Measurements from ENCODE around the gene SYMPK.

SYMPK gene

GRCh38 chr19:45905011-45905410 lies 42.1 kb upstream of the SYMPK start:
- Histone ChIP-seq H2BK120ac (ENCODE audit: insufficient read depth, low read length, poor library complexity) (no peak overlapping the region), H3K9me3 (ENCODE audit: insufficient read depth, low read depth, low read length) (no peaks in the 10 kb centered on the region), H3K27me3 (ENCODE audit: insufficient read depth, low read length) (no peaks in the 10 kb centered on the region), H4K12ac (ENCODE audit: low read depth, low read length) (no peak overlapping the region), H2BK5ac (ENCODE audit: low read depth, low read length, poor library complexity) (no peak overlapping the region), H3K79me2 (ENCODE audit: control insufficient read depth, insufficient read depth, low read length, poor library complexity) (peaks cover 5% of the 10 kb centered on the region), H3K4me3 (ENCODE audit: low read depth, low read length) (no peak overlapping the region), H3K36me3 (ENCODE audit: control insufficient read depth in 1 of 2, insufficient read depth in 2 of 2, low read length in 2 of 2) (peaks cover 0 to 2% of the 10 kb centered on the region in 2 experiments), H4K8ac (ENCODE audit: low read depth, low read length) (no peak overlapping the region), H4K91ac (ENCODE audit: low read depth, low read length) (no peak overlapping the region), H3K14ac (ENCODE audit: low read length) (no peak overlapping the region), H3K9ac (ENCODE audit: low read length) (no peak overlapping the region), H3K18ac (ENCODE audit: low read length) (no peak overlapping the region), H3K4ac (ENCODE audit: low read depth, low read length) (no peak overlapping the region), H2BK12ac (ENCODE audit: low read length) (no peak overlapping the region), H2AK5ac (ENCODE audit: low read length) (no peak overlapping the region), H3K4me2 (ENCODE audit: low read length) (no peak overlapping the region), H3K79me1 (ENCODE audit: low read length) (peaks cover 7% of the 10 kb centered on the region), H3K4me1 (ENCODE audit: control insufficient read depth in 1 of 2, insufficient read depth in 2 of 2, low read length in 2 of 2) (peaks cover 5 to 6% of the 10 kb centered on the region in 2 experiments), H3K27ac (ENCODE audit: low read depth, low read length) (no peak overlapping the region), H3K23ac (ENCODE audit: low read length) (no peak overlapping the region), H2AFZ (ENCODE audit: insufficient read depth, low read length, poor library complexity) (no peak overlapping the region)
- WGBS (ENCODE audit: extremely low coverage, insufficient coverage, insufficient read length): no CpG with 5 or more reads among the region's 10 CpGs
- DNase-seq: peak; percentile 90 to 95

DNA sequence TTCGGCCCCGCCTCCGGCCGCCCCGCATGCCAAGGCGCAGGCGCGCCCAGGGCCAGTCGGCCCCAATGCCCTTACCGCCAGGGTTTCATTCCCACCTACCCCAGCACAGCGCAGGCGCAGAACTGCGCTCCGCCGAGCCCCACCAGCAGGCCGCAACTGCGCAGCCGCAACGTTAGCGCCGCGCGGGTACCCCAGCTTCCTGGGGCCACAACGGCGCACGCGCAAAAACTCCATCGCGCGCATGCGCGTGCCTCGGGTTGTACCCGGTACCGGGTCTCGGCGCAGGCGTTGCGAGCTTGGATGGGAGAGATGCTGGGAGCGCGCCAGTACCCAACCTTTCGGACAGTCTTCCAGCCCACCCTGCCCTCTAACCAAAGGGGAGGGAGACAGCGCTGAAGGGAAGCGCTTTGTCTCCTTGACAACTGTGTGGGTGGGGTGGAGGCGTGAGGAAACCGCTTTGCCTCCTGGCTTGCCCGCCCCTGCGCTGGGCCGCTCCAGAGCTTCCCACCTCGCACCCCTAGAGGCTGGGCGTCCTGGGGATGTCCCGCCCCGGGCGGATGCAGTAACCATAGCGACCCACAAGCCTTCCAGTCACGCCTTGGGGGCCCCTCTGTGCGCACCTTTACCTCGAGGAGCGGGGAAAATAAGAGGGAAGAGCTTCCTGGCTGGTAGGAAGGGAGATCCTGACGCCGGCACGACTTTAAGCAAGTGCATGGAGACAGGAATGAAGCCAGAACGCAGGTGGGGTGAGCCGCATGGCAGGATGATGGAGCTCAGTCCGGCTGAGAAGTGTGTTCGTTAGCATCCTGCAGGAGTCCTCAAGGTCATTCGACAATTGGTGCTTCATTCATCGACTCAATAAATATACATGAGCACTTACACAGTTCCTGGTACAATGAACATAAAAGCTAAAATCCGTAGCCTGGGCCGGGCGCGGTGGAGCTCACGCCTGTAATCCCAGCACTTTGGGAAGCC lies 40.0 kb upstream of the SYMPK start:
- WGBS (ENCODE audit: extremely low coverage, insufficient coverage, insufficient read length): no CpG with 5 or more reads among the region's 73 CpGs

DNA sequence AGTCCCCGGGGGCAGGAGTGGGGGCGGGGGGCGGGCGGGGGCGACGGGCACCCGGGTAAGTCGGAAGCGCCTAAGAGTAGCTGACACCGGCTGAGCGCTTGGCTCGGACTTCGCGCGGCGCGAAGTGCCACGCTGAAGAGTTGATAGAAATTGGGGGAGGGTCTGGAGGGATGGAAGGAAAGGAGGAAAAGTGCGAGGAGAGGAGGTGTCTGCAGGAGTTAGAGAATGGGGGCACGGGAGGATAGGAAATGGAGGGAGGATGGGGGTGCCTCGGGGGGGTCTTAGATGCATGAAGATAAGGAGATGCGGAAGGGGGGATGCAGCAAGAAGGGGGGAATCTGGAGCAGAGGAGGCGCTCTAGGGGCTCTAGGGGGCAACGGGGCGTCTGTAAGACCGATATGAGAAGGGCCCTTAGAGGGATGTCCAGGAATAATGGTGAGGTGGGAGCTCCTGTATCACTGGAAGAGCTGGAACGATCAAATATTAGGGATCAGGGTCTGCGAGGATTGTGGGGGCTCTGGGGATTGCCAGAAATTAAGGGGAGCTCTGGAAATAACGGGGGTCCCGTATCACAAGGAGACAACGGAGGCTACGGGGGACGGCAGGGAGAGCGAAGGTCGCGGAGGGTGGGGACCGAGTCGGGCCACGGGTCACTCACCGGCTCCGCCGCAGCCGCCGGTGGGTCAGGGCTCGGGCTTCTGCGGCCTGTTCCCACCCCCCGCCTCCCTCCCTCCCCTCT lies 39.1 kb upstream of the SYMPK start, which contains the start of gene MYPOP:
Gene MYPOP, minus strand, starts transcription at position 702 of the 739 bp plus-strand sequence. CDS start 840 bp downstream, outside the sequence.
- no peak for DNase-seq
- H3K27me3 ChIP-seq (ENCODE audit: insufficient read depth, low read length): no peaks in the 10 kb centered on the region
- peaks cover 12 to 17% of the 10 kb centered on the region in 2 experiments for H3K36me3 ChIP-seq (ENCODE audit: control insufficient read depth in 1 of 2, insufficient read depth in 2 of 2, low read length in 2 of 2)
- H3K4me3 ChIP-seq (ENCODE audit: low read depth, low read length): peak within 1 kb of the TSS; percentile 82
- peaks cover 5 to 6% of the 10 kb centered on the region in 2 experiments for H3K4me1 ChIP-seq (ENCODE audit: control insufficient read depth in 1 of 2, insufficient read depth in 2 of 2, low read length in 2 of 2)
- WGBS (ENCODE audit: extremely low coverage, insufficient coverage, insufficient read length): no CpG with 5 or more reads among the region's 47 CpGs
- peaks cover 5% of the 10 kb centered on the region for H3K79me2 ChIP-seq (ENCODE audit: control insufficient read depth, insufficient read depth, low read length, poor library complexity)
- peak within 1 kb of the TSS; percentile 69 for H3K18ac ChIP-seq (ENCODE audit: low read length)
- H3K23ac ChIP-seq (ENCODE audit: low read length): no peak within 1 kb of the TSS
- H2AK5ac ChIP-seq (ENCODE audit: low read length): peak within 1 kb of the TSS; percentile 50
- H2BK5ac ChIP-seq (ENCODE audit: low read depth, low read length, poor library complexity): peak within 1 kb of the TSS; percentile 66
- peak within 1 kb of the TSS; percentile 84 for H4K91ac ChIP-seq (ENCODE audit: low read depth, low read length)
- peak within 1 kb of the TSS; percentile 65 for H2BK120ac ChIP-seq (ENCODE audit: insufficient read depth, low read length, poor library complexity)
- H3K9me3 ChIP-seq (ENCODE audit: insufficient read depth, low read depth, low read length): no peaks in the 10 kb centered on the region
- peak within 1 kb of the TSS; percentile 89 for H4K8ac ChIP-seq (ENCODE audit: low read depth, low read length)
- H3K4ac ChIP-seq (ENCODE audit: low read depth, low read length): peak within 1 kb of the TSS; percentile 70
- peak within 1 kb of the TSS; percentile 86 for H3K9ac ChIP-seq (ENCODE audit: low read length)
- H3K27ac ChIP-seq (ENCODE audit: low read depth, low read length): peak within 1 kb of the TSS; percentile 37
- H4K12ac ChIP-seq (ENCODE audit: low read depth, low read length): peak within 1 kb of the TSS; percentile 49
- no peak within 1 kb of the TSS for H2BK12ac ChIP-seq (ENCODE audit: low read length)
- peak within 1 kb of the TSS; percentile 84 for H3K14ac ChIP-seq (ENCODE audit: low read length)
- H3K79me1 ChIP-seq (ENCODE audit: low read length): peaks cover 7% of the 10 kb centered on the region
- H2AFZ ChIP-seq (ENCODE audit: insufficient read depth, low read length, poor library complexity): peak within 1 kb of the TSS; percentile 60
- peak within 1 kb of the TSS; percentile 99 for H3K4me2 ChIP-seq (ENCODE audit: low read length)

More for the DNA sequence above, 40.0 kb upstream of the SYMPK start:
- H4K12ac ChIP-seq (ENCODE audit: low read depth, low read length): peak overlapping the region; percentile 36
- H3K4me2 ChIP-seq (ENCODE audit: low read length): peak overlapping the region; percentile 87
- H3K36me3 ChIP-seq (ENCODE audit: control insufficient read depth in 1 of 2, insufficient read depth in 2 of 2, low read length in 2 of 2): peaks cover 6 to 11% of the 10 kb centered on the region in 2 experiments
- H3K23ac ChIP-seq (ENCODE audit: low read length): no peak overlapping the region
- H3K27me3 ChIP-seq (ENCODE audit: insufficient read depth, low read length): no peaks in the 10 kb centered on the region
- H3K4me3 ChIP-seq (ENCODE audit: low read depth, low read length): peak overlapping the region; percentile 72
- no peak overlapping the region for H2BK12ac ChIP-seq (ENCODE audit: low read length)
- H2AFZ ChIP-seq (ENCODE audit: insufficient read depth, low read length, poor library complexity): peak overlapping the region; percentile 60
- peak overlapping the region; percentile 60 for H4K8ac ChIP-seq (ENCODE audit: low read depth, low read length)
- peaks cover 7% of the 10 kb centered on the region for H3K79me1 ChIP-seq (ENCODE audit: low read length)
- H3K4me1 ChIP-seq (ENCODE audit: control insufficient read depth in 1 of 2, insufficient read depth in 2 of 2, low read length in 2 of 2): peaks cover 5 to 6% of the 10 kb centered on the region in 2 experiments
- no peak overlapping the region for H2BK5ac ChIP-seq (ENCODE audit: low read depth, low read length, poor library complexity)
- no peak overlapping the region for H2BK120ac ChIP-seq (ENCODE audit: insufficient read depth, low read length, poor library complexity)
- H3K79me2 ChIP-seq (ENCODE audit: control insufficient read depth, insufficient read depth, low read length, poor library complexity): peaks cover 5% of the 10 kb centered on the region
- H3K4ac ChIP-seq (ENCODE audit: low read depth, low read length): no peak overlapping the region
- no peaks in the 10 kb centered on the region for H3K9me3 ChIP-seq (ENCODE audit: insufficient read depth, low read depth, low read length)
- peak overlapping the region; percentile 1 for H4K91ac ChIP-seq (ENCODE audit: low read depth, low read length)
- H2AK5ac ChIP-seq (ENCODE audit: low read length): no peak overlapping the region
- H3K27ac ChIP-seq (ENCODE audit: low read depth, low read length): peak overlapping the region; percentile 37
- peak overlapping the region; percentile 20 for H3K9ac ChIP-seq (ENCODE audit: low read length)
- peak; percentile 98 to 100 for DNase-seq
- peak overlapping the region; percentile 16 for H3K14ac ChIP-seq (ENCODE audit: low read length)
- peak overlapping the region; percentile 15 for H3K18ac ChIP-seq (ENCODE audit: low read length)

DNA sequence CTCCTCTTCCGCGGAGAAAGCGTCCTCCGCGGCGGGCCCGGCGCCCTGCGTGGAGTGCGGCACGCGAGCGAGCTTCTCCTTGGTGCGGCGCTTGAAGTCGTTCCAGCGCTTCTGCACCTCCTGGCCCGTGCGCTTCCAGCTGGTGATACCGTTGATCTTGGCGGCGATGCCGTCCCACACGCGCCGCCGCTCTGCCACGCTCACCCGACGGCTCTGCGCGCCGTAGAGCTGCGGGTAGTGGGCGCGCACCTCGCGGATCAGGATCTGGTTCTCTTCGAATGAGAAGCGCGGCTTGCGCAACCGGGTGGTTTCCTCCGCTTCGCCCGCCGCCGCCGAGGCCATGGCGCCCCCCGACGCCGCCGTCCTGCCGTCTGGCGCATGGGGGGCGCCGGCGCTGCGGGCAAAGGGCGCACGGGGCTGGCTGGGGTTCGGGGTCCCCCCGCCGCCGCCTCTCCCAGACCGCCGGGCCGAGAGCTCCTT lies 38.5 kb upstream of the SYMPK start:
- H4K12ac ChIP-seq (ENCODE audit: low read depth, low read length): no peak overlapping the region
- peaks cover 13 to 17% of the 10 kb centered on the region in 2 experiments for H3K36me3 ChIP-seq (ENCODE audit: control insufficient read depth in 1 of 2, insufficient read depth in 2 of 2, low read length in 2 of 2)
- no peak overlapping the region for H2BK5ac ChIP-seq (ENCODE audit: low read depth, low read length, poor library complexity)
- WGBS (ENCODE audit: extremely low coverage, insufficient coverage, insufficient read length): no CpG with 5 or more reads among the region's 69 CpGs
- H2AK5ac ChIP-seq (ENCODE audit: low read length): no peak overlapping the region
- peaks cover 7% of the 10 kb centered on the region for H3K79me1 ChIP-seq (ENCODE audit: low read length)
- H2BK120ac ChIP-seq (ENCODE audit: insufficient read depth, low read length, poor library complexity): no peak overlapping the region
- no peak overlapping the region for H2AFZ ChIP-seq (ENCODE audit: insufficient read depth, low read length, poor library complexity)
- no peaks in the 10 kb centered on the region for H3K9me3 ChIP-seq (ENCODE audit: insufficient read depth, low read depth, low read length)
- H3K4me2 ChIP-seq (ENCODE audit: low read length): peak overlapping the region; percentile 99
- no peak overlapping the region for H3K23ac ChIP-seq (ENCODE audit: low read length)
- H3K4me1 ChIP-seq (ENCODE audit: control insufficient read depth in 1 of 2, insufficient read depth in 2 of 2, low read length in 2 of 2): peaks cover 5 to 6% of the 10 kb centered on the region in 2 experiments
- no peak overlapping the region for H4K8ac ChIP-seq (ENCODE audit: low read depth, low read length)
- H3K27ac ChIP-seq (ENCODE audit: low read depth, low read length): no peak overlapping the region
- H3K18ac ChIP-seq (ENCODE audit: low read length): peak overlapping the region; percentile 39
- H3K14ac ChIP-seq (ENCODE audit: low read length): no peak overlapping the region
- H4K91ac ChIP-seq (ENCODE audit: low read depth, low read length): no peak overlapping the region
- H3K9ac ChIP-seq (ENCODE audit: low read length): no peak overlapping the region
- no peaks in the 10 kb centered on the region for H3K27me3 ChIP-seq (ENCODE audit: insufficient read depth, low read length)
- H2BK12ac ChIP-seq (ENCODE audit: low read length): no peak overlapping the region
- no peak overlapping the region for H3K4ac ChIP-seq (ENCODE audit: low read depth, low read length)
- peak; percentile 64 to 85 for DNase-seq
- peaks cover 5% of the 10 kb centered on the region for H3K79me2 ChIP-seq (ENCODE audit: control insufficient read depth, insufficient read depth, low read length, poor library complexity)
- peak overlapping the region; percentile 82 for H3K4me3 ChIP-seq (ENCODE audit: low read depth, low read length)
